Measurements from ENCODE around the gene NCR3LG1. TPM values are rescaled to one million over a fixed set of nuclear protein-coding genes. Genes with fewer than 3 reads are reported as not detected.

NCR3LG1 gene
- total RNA-seq, 1 experiment from 2014 or later, result 2.0 TPM

DNA sequence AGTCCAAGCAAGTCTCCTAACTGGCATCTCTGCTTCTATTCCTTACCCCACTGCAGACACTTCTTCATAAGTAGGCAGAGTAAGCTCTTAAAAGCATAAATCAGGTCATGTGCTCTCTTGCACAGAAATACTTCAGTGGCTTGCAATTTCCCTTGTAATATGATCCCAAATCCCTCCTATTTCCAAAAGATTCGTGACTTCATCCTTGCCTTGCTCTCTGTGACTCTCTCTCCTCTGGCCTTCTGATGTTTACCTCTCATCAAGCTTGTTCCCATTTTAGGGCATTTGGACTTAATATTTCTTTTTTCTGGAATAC, 37.4 kb upstream of the NCR3LG1 start (continued):
- TF ChIP-seq RELA (CRISPR knock-in tag; IDR thresholded peaks at IDR 0.05; ENCODE audit: borderline replicate concordance) (no peak), ZNF416 (CRISPR knock-in tag; IDR thresholded peaks at IDR 0.05) (no peak), SOX15 (CRISPR knock-in tag; IDR thresholded peaks at IDR 0.05) (no peak), ZNF423 (CRISPR knock-in tag; IDR thresholded peaks at IDR 0.05) (no peak)
- TF ChIP-seq, protein P1, sequence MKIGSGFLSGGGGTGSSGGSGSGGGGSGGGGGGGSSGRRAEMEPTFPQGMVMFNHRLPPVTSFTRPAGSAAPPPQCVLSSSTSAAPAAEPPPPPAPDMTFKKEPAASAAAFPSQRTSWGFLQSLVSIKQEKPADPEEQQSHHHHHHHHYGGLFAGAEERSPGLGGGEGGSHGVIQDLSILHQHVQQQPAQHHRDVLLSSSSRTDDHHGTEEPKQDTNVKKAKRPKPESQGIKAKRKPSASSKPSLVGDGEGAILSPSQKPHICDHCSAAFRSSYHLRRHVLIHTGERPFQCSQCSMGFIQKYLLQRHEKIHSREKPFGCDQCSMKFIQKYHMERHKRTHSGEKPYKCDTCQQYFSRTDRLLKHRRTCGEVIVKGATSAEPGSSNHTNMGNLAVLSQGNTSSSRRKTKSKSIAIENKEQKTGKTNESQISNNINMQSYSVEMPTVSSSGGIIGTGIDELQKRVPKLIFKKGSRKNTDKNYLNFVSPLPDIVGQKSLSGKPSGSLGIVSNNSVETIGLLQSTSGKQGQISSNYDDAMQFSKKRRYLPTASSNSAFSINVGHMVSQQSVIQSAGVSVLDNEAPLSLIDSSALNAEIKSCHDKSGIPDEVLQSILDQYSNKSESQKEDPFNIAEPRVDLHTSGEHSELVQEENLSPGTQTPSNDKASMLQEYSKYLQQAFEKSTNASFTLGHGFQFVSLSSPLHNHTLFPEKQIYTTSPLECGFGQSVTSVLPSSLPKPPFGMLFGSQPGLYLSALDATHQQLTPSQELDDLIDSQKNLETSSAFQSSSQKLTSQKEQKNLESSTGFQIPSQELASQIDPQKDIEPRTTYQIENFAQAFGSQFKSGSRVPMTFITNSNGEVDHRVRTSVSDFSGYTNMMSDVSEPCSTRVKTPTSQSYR (CRISPR knock-in tag; IDR thresholded peaks at IDR 0.05), result no peak
- TF ChIP-seq, protein P2, sequence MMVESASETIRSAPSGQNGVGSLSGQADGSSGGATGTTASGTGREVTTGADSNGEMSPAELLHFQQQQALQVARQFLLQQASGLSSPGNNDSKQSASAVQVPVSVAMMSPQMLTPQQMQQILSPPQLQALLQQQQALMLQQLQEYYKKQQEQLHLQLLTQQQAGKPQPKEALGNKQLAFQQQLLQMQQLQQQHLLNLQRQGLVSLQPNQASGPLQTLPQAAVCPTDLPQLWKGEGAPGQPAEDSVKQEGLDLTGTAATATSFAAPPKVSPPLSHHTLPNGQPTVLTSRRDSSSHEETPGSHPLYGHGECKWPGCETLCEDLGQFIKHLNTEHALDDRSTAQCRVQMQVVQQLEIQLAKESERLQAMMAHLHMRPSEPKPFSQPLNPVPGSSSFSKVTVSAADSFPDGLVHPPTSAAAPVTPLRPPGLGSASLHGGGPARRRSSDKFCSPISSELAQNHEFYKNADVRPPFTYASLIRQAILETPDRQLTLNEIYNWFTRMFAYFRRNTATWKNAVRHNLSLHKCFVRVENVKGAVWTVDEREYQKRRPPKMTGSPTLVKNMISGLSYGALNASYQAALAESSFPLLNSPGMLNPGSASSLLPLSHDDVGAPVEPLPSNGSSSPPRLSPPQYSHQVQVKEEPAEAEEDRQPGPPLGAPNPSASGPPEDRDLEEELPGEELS (CRISPR knock-in tag; IDR thresholded peaks at IDR 0.05), result no peak

DNA sequence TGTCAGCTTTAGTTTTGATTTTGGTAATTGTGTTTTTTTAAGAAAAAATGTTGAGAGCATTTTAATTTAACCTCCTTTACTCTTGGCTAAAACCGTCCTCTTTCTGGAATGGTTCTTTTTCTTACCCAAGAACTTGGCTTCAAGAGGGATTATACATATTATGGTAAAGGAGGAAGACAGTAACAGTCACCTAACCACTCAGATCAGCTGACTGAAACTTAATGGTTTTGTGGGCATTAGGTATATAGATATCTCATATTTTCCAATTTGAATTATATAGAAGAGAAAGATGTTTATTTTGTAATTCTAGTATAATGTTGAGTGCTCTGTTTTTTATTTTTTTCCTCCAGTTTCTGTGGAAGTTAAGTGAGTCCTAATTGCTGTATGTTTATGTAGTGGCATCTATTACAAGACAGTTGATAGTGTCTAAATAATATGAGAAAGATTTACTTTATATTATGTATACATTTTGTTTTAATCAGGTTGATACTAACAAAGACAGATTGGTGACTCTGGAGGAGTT, 36.6 kb upstream of the NCR3LG1 start:
- Mint-ChIP-seq H3K4me1 (no peaks in the 10 kb centered on the region), H3K27ac (no peak overlapping the region), H3K9me3 (peaks cover 3% of the 10 kb centered on the region; the same call in 1 of the 2 replicates), H3K36me3 (no peaks in the 10 kb centered on the region), H3K4me3 (no peak overlapping the region), H3K27me3 (ENCODE audit: low read depth) (no peaks in the 10 kb centered on the region)
- ChIA-PET POLR2A (no interaction called here), CTCF (no interaction called here)
- DNase-seq (ENCODE audit: low spot score) (no peak), ATAC-seq (no peak)
- TF ChIP-seq NR1H2 (CRISPR knock-in tag; IDR thresholded peaks at IDR 0.05), result no peak

DNA sequence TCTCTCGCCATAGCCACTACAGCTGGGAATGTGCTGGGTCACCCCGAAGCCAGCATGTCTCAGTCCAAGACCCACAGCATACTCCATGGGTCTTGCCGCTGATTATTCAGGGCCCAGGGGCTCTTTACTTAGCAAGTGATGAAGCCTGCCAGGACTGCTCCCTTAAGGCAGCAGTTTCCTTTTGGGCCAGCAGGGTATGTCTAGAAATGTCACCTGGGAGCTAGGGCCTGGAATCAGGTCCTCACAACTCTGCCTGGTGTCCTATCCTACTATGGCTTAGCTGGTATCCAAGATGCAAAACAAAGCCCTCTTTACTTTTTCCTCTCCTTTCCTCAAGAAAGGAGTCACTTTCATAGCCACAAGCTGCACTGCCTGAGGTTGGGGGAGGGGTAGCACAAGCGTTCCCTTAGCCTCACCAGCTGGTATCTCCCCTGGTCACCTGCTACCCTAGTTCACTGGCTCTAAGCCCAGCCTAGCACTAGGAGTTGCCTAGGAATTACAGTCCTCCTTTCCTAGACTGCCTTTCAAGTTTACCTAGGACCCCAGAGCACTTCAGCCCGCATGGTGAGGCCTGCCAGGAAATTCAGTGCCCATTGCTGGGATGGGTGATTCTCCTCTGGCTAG, 22.6 kb upstream of the NCR3LG1 start:
- DNase-seq (ENCODE audit: low spot score), result no peak
- POLR2A ChIA-PET, result no interaction called here
- ATAC-seq, result peak; percentile 91
- Mint-ChIP-seq H3K27me3 (ENCODE audit: low read depth) (no peaks in the 10 kb centered on the region; the same call in 1 of the 2 replicates), H3K36me3 (no peaks in the 10 kb centered on the region), H3K4me3 (no peak overlapping the region), H3K27ac (no peak overlapping the region), H3K4me1 (no peaks in the 10 kb centered on the region), H3K9me3 (no peaks in the 10 kb centered on the region)
- CTCF ChIA-PET, result interaction anchor here (0.5 to 1.4 kb wide), 10 partner anchors 11 to 502 kb away, joined by 3 to 9 read pairs (median 3); partner anchors contain the start of gene OTOG
- TF ChIP-seq, protein P3, sequence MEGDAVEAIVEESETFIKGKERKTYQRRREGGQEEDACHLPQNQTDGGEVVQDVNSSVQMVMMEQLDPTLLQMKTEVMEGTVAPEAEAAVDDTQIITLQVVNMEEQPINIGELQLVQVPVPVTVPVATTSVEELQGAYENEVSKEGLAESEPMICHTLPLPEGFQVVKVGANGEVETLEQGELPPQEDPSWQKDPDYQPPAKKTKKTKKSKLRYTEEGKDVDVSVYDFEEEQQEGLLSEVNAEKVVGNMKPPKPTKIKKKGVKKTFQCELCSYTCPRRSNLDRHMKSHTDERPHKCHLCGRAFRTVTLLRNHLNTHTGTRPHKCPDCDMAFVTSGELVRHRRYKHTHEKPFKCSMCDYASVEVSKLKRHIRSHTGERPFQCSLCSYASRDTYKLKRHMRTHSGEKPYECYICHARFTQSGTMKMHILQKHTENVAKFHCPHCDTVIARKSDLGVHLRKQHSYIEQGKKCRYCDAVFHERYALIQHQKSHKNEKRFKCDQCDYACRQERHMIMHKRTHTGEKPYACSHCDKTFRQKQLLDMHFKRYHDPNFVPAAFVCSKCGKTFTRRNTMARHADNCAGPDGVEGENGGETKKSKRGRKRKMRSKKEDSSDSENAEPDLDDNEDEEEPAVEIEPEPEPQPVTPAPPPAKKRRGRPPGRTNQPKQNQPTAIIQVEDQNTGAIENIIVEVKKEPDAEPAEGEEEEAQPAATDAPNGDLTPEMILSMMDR (IDR thresholded peaks at IDR 0.05), result peak; percentile 27; the same call in 1 of the 2 replicates
- TF ChIP-seq, protein P4, sequence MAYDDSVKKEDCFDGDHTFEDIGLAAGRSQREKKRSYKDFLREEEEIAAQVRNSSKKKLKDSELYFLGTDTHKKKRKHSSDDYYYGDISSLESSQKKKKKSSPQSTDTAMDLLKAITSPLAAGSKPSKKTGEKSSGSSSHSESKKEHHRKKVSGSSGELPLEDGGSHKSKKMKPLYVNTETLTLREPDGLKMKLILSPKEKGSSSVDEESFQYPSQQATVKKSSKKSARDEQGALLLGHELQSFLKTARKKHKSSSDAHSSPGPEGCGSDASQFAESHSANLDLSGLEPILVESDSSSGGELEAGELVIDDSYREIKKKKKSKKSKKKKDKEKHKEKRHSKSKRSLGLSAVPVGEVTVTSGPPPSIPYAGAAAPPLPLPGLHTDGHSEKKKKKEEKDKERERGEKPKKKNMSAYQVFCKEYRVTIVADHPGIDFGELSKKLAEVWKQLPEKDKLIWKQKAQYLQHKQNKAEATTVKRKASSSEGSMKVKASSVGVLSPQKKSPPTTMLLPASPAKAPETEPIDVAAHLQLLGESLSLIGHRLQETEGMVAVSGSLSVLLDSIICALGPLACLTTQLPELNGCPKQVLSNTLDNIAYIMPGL (CRISPR knock-in tag; IDR thresholded peaks at IDR 0.05), result no peak
- TF ChIP-seq NFE2L1 (CRISPR knock-in tag; IDR thresholded peaks at IDR 0.05) (no peak), NFYB (CRISPR knock-in tag; conservative IDR thresholded peaks at IDR 0.05; ENCODE audit: low read depth) (no peak), NR3C1 (CRISPR knock-in tag; conservative IDR thresholded peaks at IDR 0.05; ENCODE audit: low read depth) (no peak), EMX1 (CRISPR knock-in tag; IDR thresholded peaks at IDR 0.05) (no peak), TP53 (CRISPR knock-in tag; IDR thresholded peaks at IDR 0.05) (no peak)
- TF ChIP-seq, protein P5, sequence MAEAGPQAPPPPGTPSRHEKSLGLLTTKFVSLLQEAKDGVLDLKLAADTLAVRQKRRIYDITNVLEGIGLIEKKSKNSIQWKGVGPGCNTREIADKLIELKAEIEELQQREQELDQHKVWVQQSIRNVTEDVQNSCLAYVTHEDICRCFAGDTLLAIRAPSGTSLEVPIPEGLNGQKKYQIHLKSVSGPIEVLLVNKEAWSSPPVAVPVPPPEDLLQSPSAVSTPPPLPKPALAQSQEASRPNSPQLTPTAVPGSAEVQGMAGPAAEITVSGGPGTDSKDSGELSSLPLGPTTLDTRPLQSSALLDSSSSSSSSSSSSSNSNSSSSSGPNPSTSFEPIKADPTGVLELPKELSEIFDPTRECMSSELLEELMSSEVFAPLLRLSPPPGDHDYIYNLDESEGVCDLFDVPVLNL (CRISPR knock-in tag; IDR thresholded peaks at IDR 0.05; ENCODE audit: borderline replicate concordance, low read depth), result no peak
